ENCODE data around the gene LTA. TPM values are rescaled to one million over a fixed set of nuclear protein-coding genes. Genes with fewer than 3 reads are reported as not detected.

Gene LTA
- total and polyA plus RNA-seq, 2 experiments from 2014 or later, result not detected

- TF ChIP-seq CTCF (conservative IDR thresholded peaks at IDR 0.05; ENCODE audit: low read depth in 2 of 2) (no peak), CREB1 (CRISPR knock-in tag; IDR thresholded peaks at IDR 0.05; ENCODE audit: low read depth) (no peak), ZNF331 (CRISPR knock-in tag; IDR thresholded peaks at IDR 0.05; ENCODE audit: low read depth) (no peak), EZH2phosphoT487 (IDR thresholded peaks at IDR 0.05; ENCODE audit: unreplicated experiment) (no peak), EZH2 (IDR thresholded peaks at IDR 0.05; ENCODE audit: low read depth, unreplicated experiment) (no peak)
Observed at GRCh38 chr6:31528307-31528777, 43.7 kb upstream of the LTA start (continued).

- peaks cover 4% of the 10 kb centered on the region for H3K4me1 ChIP-seq (ENCODE audit: insufficient read depth)
- H3K4me3 Mint-ChIP-seq, result no peak within 1 kb of the TSS; the same call in 2 of the 3 replicates
- peaks cover 19% of the 10 kb centered on the region; the same call in 1 of the 2 replicates for H3K79me2 ChIP-seq (replicated peaks; ENCODE audit: insufficient read depth)
- H3K9me2 ChIP-seq (ENCODE audit: insufficient read depth), result no peaks in the 10 kb centered on the region
- H3K36me3 ChIP-seq (ENCODE audit: insufficient read depth), result peaks cover 41% of the 10 kb centered on the region
- H3K27me3 ChIP-seq (ENCODE audit: insufficient read depth), result no peaks in the 10 kb centered on the region
- H3K27ac ChIP-seq (ENCODE audit: low read depth), result peak within 1 kb of the TSS; percentile 78; the same call in 1 of the 2 replicates
- peaks cover 32% of the 10 kb centered on the region for H3K4me1 Mint-ChIP-seq
- ATAC-seq, result peak; percentile 58
- no peaks in the 10 kb centered on the region for H3K9me3 Mint-ChIP-seq
- H3K36me3 Mint-ChIP-seq (ENCODE audit: low read depth), result peaks cover 53% of the 10 kb centered on the region
- H3K4me2 ChIP-seq, result peak within 1 kb of the TSS; percentile 32; the same call in 1 of the 2 replicates
- H3K27ac Mint-ChIP-seq, result peak within 1 kb of the TSS; percentile 56; the same call in 1 of the 2 replicates
- peaks cover 44% of the 10 kb centered on the region for H3F3A ChIP-seq (replicated peaks; ENCODE audit: low read depth)
- peaks cover 26% of the 10 kb centered on the region for H4K20me1 ChIP-seq (replicated peaks; ENCODE audit: insufficient read depth)
- DNase-seq (ENCODE audit: low spot score), result no peak
- H3K27me3 Mint-ChIP-seq (ENCODE audit: insufficient read depth, low read depth, poor library complexity), result peaks cover 13% of the 10 kb centered on the region
- no peak for TF ChIP-seq ZNF462 (CRISPR knock-in tag; IDR thresholded peaks at IDR 0.05)
- TF ChIP-seq POLR2AphosphoS5 (IDR thresholded peaks at IDR 0.05; ENCODE audit: low read depth), result peak; percentile 40; the same call in 1 of the 2 replicates
- no peak within 1 kb of the TSS for H2AFZ ChIP-seq
- no peak within 1 kb of the TSS for H3K4me3 ChIP-seq
Observed at GRCh38 chr6:31528821-31529328, 43.2 kb upstream of the LTA start, which contains the start of gene MCCD1. TSS of gene MCCD1 (plus strand) at chr6:31528962. CDS start at chr6:31529015, 53 bp downstream.

All from GM23338 (cell line).